HG03064 (cell line): ENCODE measurements around the gene TMEM50A.
"Not testable (repeated sequence)": the region's sequence is repeated elsewhere in the genome, so short reads cannot be mapped to it uniquely, and the experiment has no call there.

Experiments
- ATAC-seq: cut with Tn5 transposase; IDR thresholded peaks from one replicate; pipeline ENCODE4 v1.9.1; 2021; ENCODE audit warnings: low read depth; ENCODE audit not compliant: unreplicated experiment

The TMEM50A gene

DNA sequence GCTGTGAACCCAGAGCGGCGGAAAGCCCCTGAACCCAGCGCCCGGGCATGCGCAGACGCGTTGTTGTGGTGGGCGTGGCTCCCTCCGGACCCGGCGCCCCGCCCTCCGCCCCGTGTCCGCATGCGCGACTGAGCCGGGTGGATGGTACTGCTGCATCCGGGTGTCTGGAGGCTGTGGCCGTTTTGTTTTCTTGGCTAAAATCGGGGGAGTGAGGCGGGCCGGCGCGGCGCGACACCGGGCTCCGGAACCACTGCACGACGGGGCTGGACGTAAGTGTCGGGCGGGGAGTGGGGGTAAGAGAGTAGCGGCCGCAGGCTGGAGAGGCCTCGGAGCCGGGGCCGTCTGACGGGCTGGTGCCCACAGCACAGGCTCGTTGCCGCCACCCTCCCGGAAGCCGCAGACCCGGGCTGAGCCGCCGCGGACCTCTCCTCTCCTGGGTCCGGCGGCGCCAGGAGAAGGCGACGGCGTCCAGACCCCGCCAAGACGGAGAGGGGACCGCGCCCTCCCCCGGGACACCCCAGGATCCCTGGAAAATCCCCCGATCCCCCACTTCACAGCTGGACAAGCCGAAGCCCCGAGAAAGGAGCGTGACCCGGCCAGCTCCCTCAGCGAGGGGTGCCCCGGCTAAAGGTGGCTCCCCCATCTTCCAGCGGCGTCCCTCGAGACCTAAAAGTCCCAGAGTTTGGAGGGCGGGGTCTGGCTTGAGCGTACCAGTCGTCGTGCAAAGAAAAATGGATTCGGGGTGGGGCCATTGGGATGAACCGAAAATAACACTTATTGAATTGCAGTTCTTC lies at the start of gene TMEM50A:
Gene TMEM50A (plus strand): TSS at position 147 of the 794 bp plus-strand sequence. CDS start 2,153 bp downstream, outside the sequence.
- ATAC-seq, result peak; percentile 53

DNA sequence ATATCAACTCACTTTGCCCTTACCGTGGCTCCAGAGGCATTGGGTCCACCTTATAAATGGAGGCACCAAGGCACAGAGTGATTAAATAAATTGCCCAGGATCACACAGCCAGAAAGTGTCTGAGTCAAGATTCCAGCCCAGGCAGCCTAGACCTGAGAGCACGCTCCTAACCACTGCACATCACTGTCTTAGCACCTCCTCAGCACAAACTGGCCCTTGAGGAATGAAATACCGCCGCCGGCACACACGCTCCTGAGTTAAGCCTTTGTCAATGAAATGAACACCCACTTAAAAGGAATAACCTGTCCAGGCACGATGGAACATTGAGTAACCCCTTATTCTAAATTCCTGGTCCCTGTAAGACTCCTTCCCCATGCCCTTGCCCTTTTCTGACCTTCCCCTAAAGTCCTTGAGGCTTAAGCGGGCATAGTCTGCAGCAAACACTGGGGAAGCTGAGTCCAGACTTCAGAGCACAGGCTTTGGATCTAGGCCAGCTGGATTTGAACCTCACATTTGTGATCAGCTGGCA lies 49.5 kb upstream of the TMEM50A start:
- not testable (repeated sequence) for ATAC-seq

DNA sequence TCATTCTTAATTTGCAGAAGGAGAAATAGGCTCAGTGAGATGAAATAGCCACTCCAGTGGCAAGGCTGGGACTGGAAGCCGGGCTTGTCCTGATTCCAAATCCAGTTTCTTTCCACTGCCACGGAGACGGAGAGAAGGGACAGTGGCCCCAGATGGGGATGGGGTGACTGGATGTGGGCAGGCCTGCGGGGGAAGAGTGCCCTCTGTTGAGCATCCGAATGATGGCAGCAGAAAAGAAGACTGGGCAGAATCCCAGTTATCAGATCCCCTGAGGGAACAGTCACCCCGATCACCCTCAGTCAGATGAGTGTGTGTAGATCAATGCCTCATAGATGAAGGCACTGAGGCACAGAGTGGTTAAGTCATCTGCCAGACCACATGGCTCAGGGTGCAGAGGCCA lies 48.1 kb upstream of the TMEM50A start:
- ATAC-seq, result not testable (repeated sequence)

DNA sequence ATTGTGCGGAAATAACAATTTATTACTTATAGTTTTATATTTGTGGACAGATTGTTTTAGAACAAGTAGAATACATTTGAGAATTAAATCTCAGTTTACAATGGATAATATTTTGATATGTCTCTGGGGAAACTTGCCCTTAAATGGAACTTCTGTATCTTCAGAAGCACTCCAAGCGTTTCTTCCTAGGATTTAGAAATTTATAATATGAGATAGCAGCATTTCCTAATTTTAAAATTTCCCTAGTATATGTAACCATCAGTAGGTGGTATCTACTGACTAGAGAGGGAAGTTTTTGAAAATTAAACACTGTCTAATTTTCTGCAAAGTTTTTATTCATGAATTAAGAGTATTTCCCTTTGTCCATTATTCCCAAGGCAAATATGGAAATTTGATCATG lies 44.7 kb upstream of the TMEM50A start:
- not testable (repeated sequence) for ATAC-seq

DNA sequence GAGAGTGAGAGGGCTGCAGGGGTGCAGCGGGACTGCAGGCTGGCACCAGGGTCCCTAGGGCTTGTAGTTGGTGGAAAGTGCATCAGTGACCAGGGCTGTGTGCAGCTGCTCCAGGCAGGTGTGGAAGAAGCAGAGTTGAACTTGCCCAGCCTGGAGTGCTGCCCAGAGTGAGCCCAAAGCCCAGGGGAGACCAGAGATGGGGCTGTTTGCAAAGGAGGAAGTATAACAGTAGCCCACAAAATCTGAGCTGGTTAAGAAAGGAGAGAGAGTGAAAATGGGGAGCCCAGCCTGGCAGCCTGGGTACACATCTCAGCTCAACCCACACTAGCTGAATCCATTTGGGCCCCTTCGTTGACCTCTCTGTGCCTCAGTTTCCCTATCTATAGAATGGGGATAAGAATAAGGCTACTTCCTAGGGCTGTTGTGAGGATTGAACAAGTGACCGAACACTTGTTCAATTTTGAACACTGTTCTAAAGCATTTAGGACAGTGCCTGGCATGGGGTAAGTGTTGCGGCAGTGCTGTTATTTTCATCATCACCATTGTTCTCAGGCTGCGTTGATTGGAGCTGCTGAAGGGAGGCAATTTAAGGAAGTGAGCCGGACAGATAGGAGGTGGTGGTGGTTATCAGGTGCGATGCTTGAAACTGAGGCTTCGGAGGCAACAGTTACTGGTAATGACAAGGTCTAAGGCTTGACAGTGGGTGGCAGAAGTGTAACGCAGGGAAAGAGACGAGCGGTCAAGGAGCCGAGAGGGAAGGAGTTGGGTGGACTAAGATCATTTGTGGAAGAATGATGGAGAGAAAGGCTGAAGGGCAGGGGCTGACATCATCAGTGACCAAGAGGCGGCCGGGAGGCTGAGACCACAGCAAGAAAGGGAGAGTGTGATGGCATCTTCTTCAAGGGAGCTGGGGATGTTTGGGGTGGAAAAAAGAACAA lies 43.0 kb upstream of the TMEM50A start:
- ATAC-seq, result not testable (repeated sequence)

DNA sequence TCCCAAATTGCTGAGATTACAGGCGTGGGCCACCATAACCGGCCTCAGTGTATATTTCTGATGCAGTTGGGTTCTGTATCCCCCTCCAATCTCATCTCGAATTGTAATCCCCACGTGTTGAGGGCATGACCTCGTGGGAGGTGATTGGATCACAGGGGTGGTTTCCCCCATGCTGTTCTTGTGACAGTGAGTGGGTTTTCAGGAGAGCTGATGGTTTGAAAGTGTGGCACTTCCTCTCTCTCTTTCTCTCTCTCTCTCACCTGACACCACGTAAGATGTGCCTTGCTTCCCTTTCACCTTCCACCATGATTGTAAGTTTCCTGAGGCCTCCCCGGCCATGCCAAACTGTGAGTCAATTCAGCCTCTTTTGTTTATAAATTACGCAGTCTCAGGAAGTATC lies 41.6 kb upstream of the TMEM50A start:
- ATAC-seq, result not testable (repeated sequence)

DNA sequence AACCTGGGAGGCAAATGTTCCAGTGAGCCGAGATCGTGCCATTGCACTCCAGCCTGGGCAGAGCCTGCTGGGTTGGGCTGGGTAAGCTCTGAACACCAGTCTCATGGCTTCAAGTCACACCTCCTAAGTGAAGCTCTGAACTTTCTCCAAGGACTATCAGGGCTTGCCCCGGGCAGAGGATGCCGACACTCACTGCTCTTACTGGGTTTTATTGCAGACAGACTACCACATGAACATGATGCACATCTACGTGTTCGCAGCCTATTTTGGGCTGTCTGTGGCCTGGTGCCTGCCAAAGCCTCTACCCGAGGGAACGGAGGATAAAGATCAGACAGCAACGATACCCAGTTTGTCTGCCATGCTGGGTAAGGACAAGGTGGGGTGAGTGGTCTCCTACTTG lies 37.4 kb upstream of the TMEM50A start:
- not testable (repeated sequence) for ATAC-seq

DNA sequence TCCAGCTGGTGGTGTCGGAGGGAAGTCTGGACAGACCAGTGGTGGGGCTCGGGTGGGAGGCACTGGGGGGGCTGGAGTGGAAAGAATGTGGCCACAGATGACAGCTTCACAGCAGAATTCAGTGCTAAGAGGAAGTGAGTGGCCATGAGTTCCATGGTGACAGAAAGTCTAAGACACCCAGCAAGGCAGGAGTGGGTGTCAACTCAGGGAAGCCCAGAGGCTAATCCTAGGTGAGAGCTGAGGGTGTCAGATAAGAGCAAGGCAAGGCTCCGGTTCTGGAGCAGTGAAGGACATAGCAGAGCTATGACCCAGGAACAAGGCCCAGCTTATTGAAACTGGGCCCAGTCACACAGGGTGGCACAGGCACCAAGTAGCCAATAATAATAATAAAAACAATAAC lies 35.8 kb upstream of the TMEM50A start:
- ATAC-seq, result not testable (repeated sequence)

DNA sequence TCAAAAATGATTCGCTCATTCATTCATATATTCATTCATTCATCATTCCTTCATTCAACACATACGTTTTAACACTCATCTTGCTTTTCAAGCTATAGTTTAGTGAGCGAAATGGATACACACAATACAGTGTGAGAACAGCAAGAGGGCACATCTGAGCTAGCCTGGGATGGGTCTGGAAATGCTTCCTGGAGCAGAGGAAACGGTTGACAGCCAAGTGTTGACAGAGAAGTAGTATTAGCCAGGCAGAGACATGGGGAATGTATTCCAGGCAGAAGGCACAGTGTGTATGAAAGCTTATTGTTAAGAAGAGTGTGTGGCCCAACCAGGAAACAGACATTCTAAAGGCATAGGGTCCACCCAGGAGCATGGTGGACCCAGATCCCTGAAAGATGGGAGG lies 33.2 kb upstream of the TMEM50A start:
- not testable (repeated sequence) for ATAC-seq

DNA sequence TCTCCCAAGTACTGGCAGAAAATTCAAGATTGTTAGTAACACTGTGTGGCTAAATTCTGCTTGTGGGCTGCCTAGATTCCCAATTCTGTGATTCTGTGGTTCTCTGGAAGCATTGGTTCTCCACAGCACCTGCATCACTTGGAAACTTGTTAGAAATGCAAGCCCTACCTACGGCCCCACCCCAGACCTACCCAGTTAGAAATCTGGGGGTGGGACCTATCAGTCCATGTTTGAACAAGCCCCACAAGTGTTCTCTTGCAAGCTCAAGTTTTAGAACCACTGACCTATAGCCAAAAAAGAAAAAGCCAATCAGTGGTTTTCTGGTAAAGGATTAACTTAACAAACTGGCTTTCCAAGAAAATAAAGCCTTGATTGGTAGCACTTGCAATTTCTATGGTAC lies 30.0 kb upstream of the TMEM50A start:
- ATAC-seq, result not testable (repeated sequence)

DNA sequence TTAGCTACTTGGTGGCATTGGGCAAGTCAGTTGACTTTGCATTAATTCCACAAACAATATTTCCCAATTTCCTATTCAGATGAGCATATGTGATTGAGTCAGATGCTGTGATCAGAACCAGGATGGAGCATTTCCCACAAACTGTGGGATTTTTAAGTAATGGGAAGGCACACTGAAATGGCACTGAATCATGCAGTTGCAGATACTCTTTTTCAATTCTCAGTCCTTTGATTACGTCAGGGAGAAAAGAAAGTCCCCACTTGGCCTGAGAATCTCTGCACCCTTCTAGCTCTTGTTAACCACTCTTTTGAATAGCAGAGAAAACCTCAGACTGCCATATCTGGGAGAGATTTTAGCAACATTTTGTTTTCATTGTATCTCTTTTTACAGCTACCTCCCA lies 29.0 kb upstream of the TMEM50A start:
- not testable (repeated sequence) for ATAC-seq

DNA sequence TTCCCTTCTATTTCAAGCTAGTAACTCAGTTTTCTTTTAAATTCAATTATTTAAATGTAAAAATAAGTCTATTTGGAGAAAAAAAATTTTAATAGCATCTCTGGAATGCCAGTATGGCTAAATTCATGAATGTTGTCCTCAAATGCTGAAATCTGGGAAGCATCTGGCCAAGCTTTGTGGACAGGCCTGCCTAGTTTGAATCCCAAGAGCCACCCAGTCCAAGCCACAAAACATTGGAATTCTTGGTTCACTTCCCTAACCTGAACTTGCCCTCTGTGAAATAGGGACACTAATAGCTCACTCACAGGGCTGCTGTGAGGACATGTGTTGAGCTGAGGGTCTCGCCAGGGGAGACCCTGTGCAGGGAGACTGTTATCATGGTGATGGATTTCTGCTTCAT lies 28.6 kb upstream of the TMEM50A start:
- not testable (repeated sequence) for ATAC-seq

DNA sequence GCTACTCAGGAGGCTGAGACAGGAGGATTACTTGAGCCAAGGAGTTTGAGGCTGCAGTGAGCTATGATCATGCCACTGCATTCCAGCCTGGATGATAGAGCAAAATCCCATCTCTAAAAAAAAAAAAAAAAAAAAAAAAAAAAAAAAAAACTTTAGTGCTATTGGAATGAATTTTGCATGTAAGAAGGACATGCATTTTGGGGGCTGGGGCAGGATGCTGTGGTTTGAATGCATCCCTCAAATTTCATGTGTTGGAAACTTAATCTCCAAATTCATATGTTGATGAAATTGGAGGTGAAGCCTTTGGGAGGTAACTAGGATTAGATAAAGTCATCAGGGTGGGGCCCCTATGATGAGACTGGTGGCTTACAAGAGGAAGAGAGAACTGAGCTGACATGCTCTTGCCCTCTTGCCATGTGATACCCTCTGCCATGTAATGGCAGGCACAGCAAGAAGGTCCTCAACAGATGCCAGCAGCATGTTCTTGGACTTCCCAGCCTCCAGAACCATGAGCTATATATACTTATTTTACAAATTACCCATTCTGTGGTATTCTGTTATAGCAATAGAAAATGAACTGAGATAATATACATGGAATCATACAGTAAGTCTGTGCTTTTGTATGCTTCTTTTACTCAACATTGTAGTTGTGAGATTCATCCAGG lies 25.2 kb upstream of the TMEM50A start:
- ATAC-seq, result not testable (repeated sequence)

DNA sequence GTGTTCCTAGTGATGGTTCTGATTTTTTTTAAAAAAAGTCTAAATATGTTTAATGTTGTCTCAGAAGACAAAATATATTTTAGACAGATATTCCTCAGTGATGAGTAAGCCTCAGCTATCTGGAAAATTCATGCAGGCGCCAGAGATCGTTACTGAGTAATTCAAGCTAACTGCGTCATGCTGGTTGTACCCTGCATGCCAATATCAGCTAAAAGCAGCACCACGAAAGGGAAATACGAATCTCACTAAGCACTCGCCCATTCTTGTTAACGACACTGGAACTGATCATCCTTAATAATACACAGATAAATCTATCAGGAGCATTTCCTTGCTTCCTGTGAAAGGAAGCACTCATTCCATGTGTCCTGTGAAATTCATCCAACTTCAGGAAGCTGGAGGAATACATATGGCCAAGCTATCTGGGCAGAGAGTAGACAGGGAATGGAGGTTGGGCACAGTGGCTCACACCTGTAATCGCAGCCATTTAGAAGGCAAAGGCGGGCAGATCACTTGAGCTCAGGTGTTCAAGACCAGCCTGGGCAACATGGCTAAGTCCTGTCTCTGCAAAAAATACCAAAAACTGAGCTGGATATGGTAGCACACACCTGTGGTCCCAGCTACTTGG lies 17.7 kb upstream of the TMEM50A start:
- not testable (repeated sequence) for ATAC-seq

DNA sequence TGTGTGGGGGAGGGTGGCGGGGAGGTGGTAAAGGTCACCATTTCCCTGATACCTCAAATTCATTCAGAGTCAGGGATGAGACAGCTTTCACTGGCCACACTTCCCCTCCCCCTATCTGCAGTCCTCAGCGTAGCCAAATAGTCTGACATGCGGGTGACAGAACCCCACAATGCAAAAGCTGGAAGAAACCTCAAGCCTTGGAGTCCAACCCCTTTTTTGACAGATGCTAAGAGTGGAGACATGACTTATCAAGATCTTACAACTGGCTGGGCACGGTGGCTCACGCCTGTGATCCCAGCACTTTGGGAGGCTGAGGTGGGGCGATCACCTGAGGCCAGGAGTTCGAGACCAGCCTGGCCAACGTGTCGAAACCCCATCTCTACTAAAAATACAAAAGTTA lies 16.0 kb upstream of the TMEM50A start:
- not testable (repeated sequence) for ATAC-seq

DNA sequence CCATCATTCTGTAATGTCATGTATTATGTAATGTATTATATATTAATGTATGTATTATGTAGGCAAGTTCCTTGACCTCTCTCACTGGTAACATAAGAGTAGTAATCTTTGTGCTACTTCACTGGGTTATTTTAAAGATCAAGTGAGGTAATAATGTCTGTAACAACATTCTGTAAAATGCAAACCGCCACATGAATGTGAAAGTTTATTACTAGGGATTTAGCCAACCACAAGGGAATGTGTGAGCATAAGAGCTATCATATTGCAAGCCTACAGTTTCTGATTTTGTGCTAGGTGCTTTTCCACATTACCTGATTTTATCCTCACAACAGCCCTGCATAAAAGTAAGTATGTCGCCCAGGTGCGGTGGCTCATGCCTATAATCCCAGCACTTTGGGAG lies 13.7 kb upstream of the TMEM50A start:
- not testable (repeated sequence) for ATAC-seq

DNA sequence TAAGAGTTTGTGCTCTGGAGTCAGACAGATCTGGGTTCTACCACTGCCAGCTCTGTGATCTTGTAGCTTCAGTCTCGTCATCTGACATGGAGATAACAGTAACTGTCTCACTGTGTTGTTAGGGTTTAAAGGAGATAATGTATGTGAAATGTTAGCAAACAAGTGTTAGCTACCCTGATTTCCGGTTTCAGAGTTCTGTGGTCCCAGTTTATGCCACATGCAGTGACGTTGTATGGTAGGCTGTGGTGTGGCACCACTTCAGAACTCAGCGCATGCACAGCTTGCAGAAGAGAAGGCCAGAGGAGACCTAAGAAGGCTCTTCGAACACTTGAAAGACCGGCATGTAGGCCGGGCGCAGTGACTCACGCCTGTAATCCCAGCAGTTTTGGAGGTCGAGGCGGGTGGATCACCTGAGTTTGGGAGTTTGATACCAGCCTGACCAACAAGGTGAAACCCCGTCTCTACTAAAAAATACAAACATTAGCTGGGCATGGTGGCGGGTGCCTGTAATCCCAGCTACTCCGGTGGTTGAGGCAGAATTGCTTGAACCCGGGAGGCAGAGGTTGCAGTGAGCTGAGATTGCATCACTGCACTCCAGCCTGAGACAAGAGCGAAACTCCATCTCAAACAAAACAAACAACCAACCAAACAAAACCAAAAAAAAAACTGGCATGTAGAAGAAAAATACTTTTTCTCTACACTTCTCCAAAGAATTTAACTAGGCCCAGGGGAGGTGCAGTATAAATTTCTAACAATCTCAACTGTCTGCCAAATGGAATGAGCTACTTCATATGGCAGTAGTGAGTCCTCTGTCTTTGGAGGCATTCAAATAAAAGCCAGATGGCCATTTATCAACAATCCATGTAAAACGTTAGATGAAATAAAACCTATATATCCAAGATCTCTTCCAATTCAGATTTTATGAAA lies 10.0 kb upstream of the TMEM50A start:
- not testable (repeated sequence) for ATAC-seq

DNA sequence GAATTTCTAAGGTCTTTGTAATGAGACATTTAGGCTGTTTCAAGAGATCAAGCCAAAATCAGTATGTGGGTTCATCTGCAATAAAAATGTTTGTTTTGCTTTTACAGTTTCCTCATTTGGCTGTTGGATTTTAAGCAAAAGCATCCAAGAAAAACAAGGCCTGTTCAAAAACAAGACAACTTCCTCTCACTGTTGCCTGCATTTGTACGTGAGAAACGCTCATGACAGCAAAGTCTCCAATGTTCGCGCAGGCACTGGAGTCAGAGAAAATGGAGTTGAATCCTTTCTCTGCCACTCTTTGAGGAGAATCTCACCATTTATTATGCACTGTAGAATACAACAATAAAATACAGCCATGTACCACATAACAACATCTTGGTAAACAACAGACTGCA lies 9.3 kb upstream of the TMEM50A start:
- ATAC-seq, result not testable (repeated sequence)

DNA sequence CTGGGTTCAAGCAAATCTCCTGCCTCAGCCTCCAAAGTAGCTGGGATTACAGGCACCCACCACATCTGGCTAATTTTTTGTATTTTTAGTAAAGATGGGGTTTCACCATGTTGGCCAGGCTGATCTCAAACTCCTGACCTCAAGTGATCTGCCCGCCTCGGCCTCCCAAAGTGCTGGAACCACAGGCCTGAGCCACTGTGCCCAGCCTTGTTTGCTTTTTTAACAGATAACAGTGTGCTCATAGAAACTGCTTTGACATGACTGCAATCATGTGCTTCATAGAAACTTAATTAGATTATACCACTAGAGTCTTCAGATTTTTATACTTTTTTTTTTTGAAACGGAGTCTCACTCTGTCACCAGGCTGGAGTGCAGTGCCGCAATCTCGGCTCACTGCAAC lies 8.8 kb upstream of the TMEM50A start:
- not testable (repeated sequence) for ATAC-seq
